Endothelial cell of umbilical vein (primary cell): ENCODE measurements around the gene PLEKHG3. TPM values are rescaled to one million over a fixed set of nuclear protein-coding genes. Genes with fewer than 3 reads are reported as not detected.

Experiments
- BruUV-seq: library from RNA; stranded (reverse); fragments of 400-500 nt; replicated peaks from 2 replicates; lab custom pipeline; 2021; lab: Mats Ljungman, UMichigan
- CTCF ChIA-PET: fragments of 300-600, 350-600 bp; sonication (Branson Sonifier 250); formaldehyde crosslinking; loops from one replicate; lab custom pipeline; 2021; ENCODE audit warnings: antibody characterized with exemption, inconsistent platforms; lab: Charles Lee
- POLR2A ChIA-PET: fragments of 300-600, 350-600 bp; sonication (Branson Sonifier 250); formaldehyde crosslinking; loops from one replicate; lab custom pipeline; 2021; ENCODE audit warnings: antibody characterized with exemption, inconsistent platforms; lab: Charles Lee
- DNase-seq: peaks from one replicate; pipeline ENCODE4 v3.0.0-alpha.2; 2011; ENCODE audit warnings: low read depth, low spot score
- FAIRE-seq: peaks from 2 replicates; lab custom pipeline; 2011; peaks lifted over from hg19 to GRCh38; lab: Jason Lieb, UNC
- H2AFZ ChIP-seq: 2 replicates; pipeline ENCODE4 v1.6.0; 2012; ENCODE audit warnings: low read depth, low read length, control low read depth, inconsistent platforms
- H3K27ac ChIP-seq: 2 replicates; pipeline ENCODE4 v1.5.1; 2011; ENCODE audit warnings: low read depth, mild to moderate bottlenecking, control low read depth, low read length, moderate library complexity; ENCODE audit not compliant: insufficient read depth
- H3K27me3 ChIP-seq, 2 experiments: 2 replicates each; pipeline versions ENCODE4 v1.6.0 to v1.6.1; 2011; ENCODE audit warnings: low read length in 2 of 2, mixed read lengths in 1 of 2; ENCODE audit not compliant: control insufficient read depth in 2 of 2, insufficient read depth in 2 of 2
- H3K36me3 ChIP-seq, 2 experiments: 2 replicates in 1 of 2; 3 replicates in 1 of 2; pipeline ENCODE4 v1.5.1; 2011; ENCODE audit warnings: low read length in 2 of 2, mild to moderate bottlenecking in 1 of 2, moderate library complexity in 1 of 2; ENCODE audit not compliant: control insufficient read depth in 2 of 2, insufficient read depth in 2 of 2; ENCODE audit errors: extremely low read depth in 1 of 2
- H3K4me1 ChIP-seq: 3 replicates; pipeline ENCODE4 v1.5.1; 2011; ENCODE audit warnings: mild to moderate bottlenecking, low read length; ENCODE audit not compliant: control insufficient read depth, insufficient read depth; ENCODE audit errors: extremely low read depth
- H3K4me2 ChIP-seq: 2 replicates; pipeline ENCODE4 v1.6.1; 2011; ENCODE audit warnings: low read length, control low read depth, mixed read lengths; ENCODE audit not compliant: insufficient read depth
- H3K4me3 ChIP-seq, 3 experiments: fragments of 200-600 bp in 1 of 3; sonication (generic), shearing (Covaris generic) in 1 of 3; replicated peaks in 1 of 3; 2 replicates each; pipeline ENCODE4 v1.5.1; 2011 to 2016; ENCODE audit warnings: control low read depth in 3 of 3, low read length in 3 of 3, mild to moderate bottlenecking in 2 of 3, inconsistent platforms in 1 of 3, low read depth in 1 of 3, moderate library complexity in 1 of 3; ENCODE audit not compliant: insufficient read depth in 1 of 3
- H3K79me2 ChIP-seq: 2 replicates; pipeline ENCODE4 v1.6.0; 2012; ENCODE audit warnings: low read length, inconsistent platforms; ENCODE audit not compliant: control insufficient read depth, insufficient read depth
- H3K9ac ChIP-seq: replicated peaks from 2 replicates; pipeline ENCODE3; 2011; ENCODE audit warnings: low read length, control low read depth; ENCODE audit not compliant: insufficient read depth; ENCODE audit errors: extremely low read depth
- H3K9me1 ChIP-seq: replicated peaks from 3 replicates; pipeline ENCODE4 v1.6.0; 2011; ENCODE audit warnings: mild to moderate bottlenecking, low read length; ENCODE audit not compliant: control insufficient read depth, insufficient read depth; ENCODE audit errors: extremely low read depth
- H3K9me3 ChIP-seq: replicated peaks from 2 replicates; pipeline ENCODE4 v1.5.1; 2012; ENCODE audit warnings: low read length, inconsistent platforms; ENCODE audit not compliant: control insufficient read depth, insufficient read depth
- H4K20me1 ChIP-seq: replicated peaks from 2 replicates; pipeline ENCODE3; 2011; ENCODE audit warnings: mild to moderate bottlenecking, low read length; ENCODE audit not compliant: control insufficient read depth, insufficient read depth; ENCODE audit errors: extremely low read depth
- EZH2 ChIP-seq: IDR thresholded peaks from 2 replicates; pipeline ENCODE4 v1.6.1; 2012; ENCODE audit warnings: borderline replicate concordance, low read depth, mild to moderate bottlenecking, moderate library complexity, low read length, inconsistent platforms; ENCODE audit not compliant: severe bottlenecking
- FOS ChIP-seq: IDR thresholded peaks from 2 replicates; pipeline ENCODE4 v1.6.1; 2011; ENCODE audit warnings: mild to moderate bottlenecking, low read length, moderate library complexity, borderline replicate concordance; ENCODE audit not compliant: insufficient read depth
- GATA2 ChIP-seq: IDR thresholded peaks from 2 replicates; pipeline ENCODE4 v1.7.0; 2011; ENCODE audit warnings: low read depth, mild to moderate bottlenecking, moderate library complexity, mixed read lengths, low read length; ENCODE audit not compliant: insufficient read length, insufficient read depth
- JUN ChIP-seq: IDR thresholded peaks from 2 replicates; pipeline ENCODE4 v1.6.1; 2011; ENCODE audit warnings: borderline replicate concordance, low read depth; ENCODE audit not compliant: insufficient read length, insufficient read depth
- MYC ChIP-seq: IDR thresholded peaks from one replicate; pipeline ENCODE4 v1.6.1; 2011; ENCODE audit warnings: mild to moderate bottlenecking, low read depth, low read length
- POLR2A ChIP-seq: IDR thresholded peaks from 2 replicates; pipeline ENCODE4 v1.6.1; 2012; ENCODE audit warnings: low read depth, mild to moderate bottlenecking, control low read depth, low read length
- POLR2AphosphoS5 ChIP-seq: IDR thresholded peaks from 2 replicates; pipeline ENCODE4 v1.6.1; 2012; ENCODE audit warnings: low read depth, mild to moderate bottlenecking, control low read depth, low read length, moderate library complexity; ENCODE audit not compliant: insufficient read depth
- dilution Hi-C: fragments of 300-500 bp; cut with MboI; formaldehyde crosslinking; loops from one replicate; pipeline ENCODE4 v1.15.0; 2019; ENCODE audit warnings: low sequenced_read_pairs; ENCODE audit not compliant: extremely low pct_ligation_motif_present
- intact Hi-C: fragments of 100-400 bp; cut with micrococcal nuclease; formaldehyde crosslinking; loops from one replicate; pipeline ENCODE4 v1.10.0; 2022
- polyA plus RNA-seq, 4 experiments: library from polyadenylated mRNA; depleted of rRNA in 3 of 4; stranded (reverse) in 3 of 4; unstranded in 1 of 4; fragments of >200 nt; gene quantifications; 2 replicates each; pipeline versions ENCODE4 v1.2.1 to v1.2.3, GENCODE V29; 2011 to 2012; ENCODE audit warnings: missing spikeins in 1 of 4
- total RNA-seq: library from RNA; stranded (reverse); gene quantifications from 2 replicates; pipeline ENCODE4 v1.2.3, GENCODE V29; 2021
- TF ChIP-seq, protein P1 (sequence below), 2 donors: IDR thresholded peaks; 1 replicate in 1 of 2; 2 replicates in 1 of 2; pipeline ENCODE4 v1.5.1; 2011; ENCODE audit warnings: low read length in 2 of 2, mild to moderate bottlenecking in 2 of 2, moderate library complexity in 2 of 2, control low read depth in 1 of 2, inconsistent platforms in 1 of 2, low read depth in 1 of 2; ENCODE audit not compliant: insufficient read depth in 1 of 2; ENCODE audit errors: extremely low read depth in 1 of 2

Gene PLEKHG3
- total and polyA plus RNA-seq, 2 donors (not counting 3 experiments of a cell fraction or from before 2014, with no cell fraction given) = 6.6 to 8.0 TPM

DNA sequence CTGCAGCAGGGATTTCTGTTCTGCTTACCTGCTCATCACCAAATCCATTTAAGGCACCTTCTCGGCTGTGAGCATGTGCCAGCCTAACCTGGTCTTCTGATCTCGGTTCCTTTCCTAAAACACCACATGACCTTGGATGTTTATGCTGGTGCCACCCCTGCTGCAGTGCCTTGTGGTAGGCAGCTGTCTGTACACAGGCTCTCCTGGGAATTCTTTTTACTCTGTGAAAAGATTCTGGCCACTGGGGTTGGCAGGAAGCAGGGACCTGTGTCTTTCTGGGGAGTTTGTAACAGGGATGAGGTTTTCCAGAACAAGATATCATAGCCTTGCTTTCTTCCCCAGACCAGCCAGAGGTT, 10.4 kb upstream of the PLEKHG3 start:
- FAIRE-seq (no peak), DNase-seq (no peak)
- no peak overlapping the region for H3K4me3 ChIP-seq
- H3K9ac ChIP-seq = no peak overlapping the region
- dilution Hi-C loops (no loop called here), intact Hi-C loops (no loop called here)
- H3K36me3 ChIP-seq = no peaks in the 10 kb centered on the region
- no peak overlapping the region for H3K4me2 ChIP-seq
- H3K9me1 ChIP-seq = no peaks in the 10 kb centered on the region
- BruUV-seq = no TSS peak
- POLR2A ChIA-PET = no interaction called here
- CTCF ChIA-PET = interaction anchor here (1.8 kb wide), 1 partner anchor 71 kb away, joined by 5 read pairs; no protein-coding TSS in a partner anchor
- H3K27ac ChIP-seq = no peak overlapping the region
- H3K9me3 ChIP-seq = no peaks in the 10 kb centered on the region
- no peak overlapping the region for H2AFZ ChIP-seq
- no peaks in the 10 kb centered on the region for H3K79me2 ChIP-seq
- peaks cover 38 to 42% of the 10 kb centered on the region in 2 experiments for H3K27me3 ChIP-seq
- no peaks in the 10 kb centered on the region for H3K4me1 ChIP-seq
- H4K20me1 ChIP-seq = no peaks in the 10 kb centered on the region
- TF ChIP-seq JUN (no peak), EZH2 (no peak), GATA2 (no peak), MYC (no peak), POLR2AphosphoS5 (no peak), FOS (no peak), POLR2A (no peak)

- no peak overlapping the region for H2AFZ ChIP-seq
- intact Hi-C loops = no loop called here
These were observed 9.2 kb upstream of the PLEKHG3 start for GRCh38 chr14:64695071-64695470.

More at GRCh38 chr14:64695071-64695470, 9.2 kb upstream of the PLEKHG3 start:
- FAIRE-seq (no peak), DNase-seq (no peak)
- CTCF ChIA-PET = interaction anchor here (1.8 kb wide), 1 partner anchor 70 kb away, joined by 5 read pairs; no protein-coding TSS in a partner anchor
- H3K9me3 ChIP-seq = no peaks in the 10 kb centered on the region
- no peaks in the 10 kb centered on the region for H3K36me3 ChIP-seq
- H3K27me3 ChIP-seq = peaks cover 42 to 44% of the 10 kb centered on the region in 2 experiments
- POLR2A ChIA-PET = interaction anchor here (0.5 kb wide), 1 partner anchor 52 kb away, joined by 4 read pairs; no protein-coding TSS in a partner anchor
- no peaks in the 10 kb centered on the region for H3K79me2 ChIP-seq
- H3K9ac ChIP-seq = no peak overlapping the region
- H3K9me1 ChIP-seq = no peaks in the 10 kb centered on the region
- no peaks in the 10 kb centered on the region for H4K20me1 ChIP-seq
- no peaks in the 10 kb centered on the region for H3K4me1 ChIP-seq
- H3K4me2 ChIP-seq = no peak overlapping the region
- dilution Hi-C loops = no loop called here
- BruUV-seq = no TSS peak
- TF ChIP-seq JUN = no peak
- no peak for TF ChIP-seq GATA2
- TF ChIP-seq, protein P1, sequence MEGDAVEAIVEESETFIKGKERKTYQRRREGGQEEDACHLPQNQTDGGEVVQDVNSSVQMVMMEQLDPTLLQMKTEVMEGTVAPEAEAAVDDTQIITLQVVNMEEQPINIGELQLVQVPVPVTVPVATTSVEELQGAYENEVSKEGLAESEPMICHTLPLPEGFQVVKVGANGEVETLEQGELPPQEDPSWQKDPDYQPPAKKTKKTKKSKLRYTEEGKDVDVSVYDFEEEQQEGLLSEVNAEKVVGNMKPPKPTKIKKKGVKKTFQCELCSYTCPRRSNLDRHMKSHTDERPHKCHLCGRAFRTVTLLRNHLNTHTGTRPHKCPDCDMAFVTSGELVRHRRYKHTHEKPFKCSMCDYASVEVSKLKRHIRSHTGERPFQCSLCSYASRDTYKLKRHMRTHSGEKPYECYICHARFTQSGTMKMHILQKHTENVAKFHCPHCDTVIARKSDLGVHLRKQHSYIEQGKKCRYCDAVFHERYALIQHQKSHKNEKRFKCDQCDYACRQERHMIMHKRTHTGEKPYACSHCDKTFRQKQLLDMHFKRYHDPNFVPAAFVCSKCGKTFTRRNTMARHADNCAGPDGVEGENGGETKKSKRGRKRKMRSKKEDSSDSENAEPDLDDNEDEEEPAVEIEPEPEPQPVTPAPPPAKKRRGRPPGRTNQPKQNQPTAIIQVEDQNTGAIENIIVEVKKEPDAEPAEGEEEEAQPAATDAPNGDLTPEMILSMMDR (IDR thresholded peaks at IDR 0.05; ENCODE audit: extremely low read depth in 1 of 2, insufficient read depth in 1 of 2, low read depth in 1 of 2, low read length in 2 of 2) = no peak
- H3K27ac ChIP-seq = no peak overlapping the region
- no peak overlapping the region for H3K4me3 ChIP-seq
